PFSK-1 (cell line): ENCODE results near the gene KRTAP4-2.

Experiments
- FOXP2 ChIP-seq: optimal IDR thresholded peaks from 2 replicates; pipeline ENCODE3; 2011; ENCODE audit warnings: borderline replicate concordance, control low read depth, inconsistent platforms; ENCODE audit not compliant: insufficient read depth; ENCODE audit errors: extremely low read length, extremely low read depth
- POLR2AphosphoS5 ChIP-seq: IDR thresholded peaks from 2 replicates; pipeline ENCODE4 v1.6.1; 2012; ENCODE audit warnings: low read depth, mild to moderate bottlenecking, control low read depth, low read length, moderate library complexity
- SIN3A ChIP-seq: IDR thresholded peaks from 2 replicates; pipeline ENCODE4 v1.6.1; 2012; ENCODE audit warnings: mild to moderate bottlenecking, low read length, moderate library complexity, borderline replicate concordance; ENCODE audit not compliant: insufficient read depth
- TAF1 ChIP-seq: IDR thresholded peaks from 2 replicates; pipeline ENCODE4 v1.6.1; 2012; ENCODE audit warnings: low read length, control low read depth, borderline replicate concordance; ENCODE audit not compliant: insufficient read depth
- TF ChIP-seq, protein P1 (sequence below), 2 experiments: IDR thresholded peaks; 2 replicates each; pipeline versions ENCODE4 v1.6.1 to v1.8.0; 2011 to 2012; ENCODE audit warnings: low read depth in 2 of 2, low read length in 2 of 2, control low read depth in 1 of 2, inconsistent platforms in 1 of 2, mild to moderate bottlenecking in 1 of 2, moderate library complexity in 1 of 2; ENCODE audit not compliant: insufficient read depth in 1 of 2

Gene KRTAP4-2

DNA sequence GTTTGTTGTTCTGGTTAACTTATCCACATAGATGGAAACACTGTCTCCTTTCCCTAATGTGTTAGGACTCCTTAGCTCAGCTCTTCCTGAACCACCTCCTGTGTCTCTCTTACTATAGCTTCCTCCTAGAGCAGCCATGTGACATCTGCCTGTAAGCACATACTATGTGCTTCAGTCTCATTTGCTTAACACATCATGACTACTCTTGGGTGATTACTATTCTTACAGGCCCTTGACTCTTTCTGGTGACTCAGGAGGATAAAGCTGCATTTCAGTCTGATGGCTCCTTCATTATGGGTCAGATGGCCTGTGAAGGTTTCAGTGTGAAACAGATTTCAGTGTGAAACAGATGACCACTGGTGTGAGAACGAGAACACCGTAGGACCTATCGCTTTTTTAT, 320 bp upstream of the KRTAP4-2 start:
- TF ChIP-seq TAF1 (no peak), POLR2AphosphoS5 (no peak), SIN3A (no peak), FOXP2 (no peak)
- TF ChIP-seq, protein P1, sequence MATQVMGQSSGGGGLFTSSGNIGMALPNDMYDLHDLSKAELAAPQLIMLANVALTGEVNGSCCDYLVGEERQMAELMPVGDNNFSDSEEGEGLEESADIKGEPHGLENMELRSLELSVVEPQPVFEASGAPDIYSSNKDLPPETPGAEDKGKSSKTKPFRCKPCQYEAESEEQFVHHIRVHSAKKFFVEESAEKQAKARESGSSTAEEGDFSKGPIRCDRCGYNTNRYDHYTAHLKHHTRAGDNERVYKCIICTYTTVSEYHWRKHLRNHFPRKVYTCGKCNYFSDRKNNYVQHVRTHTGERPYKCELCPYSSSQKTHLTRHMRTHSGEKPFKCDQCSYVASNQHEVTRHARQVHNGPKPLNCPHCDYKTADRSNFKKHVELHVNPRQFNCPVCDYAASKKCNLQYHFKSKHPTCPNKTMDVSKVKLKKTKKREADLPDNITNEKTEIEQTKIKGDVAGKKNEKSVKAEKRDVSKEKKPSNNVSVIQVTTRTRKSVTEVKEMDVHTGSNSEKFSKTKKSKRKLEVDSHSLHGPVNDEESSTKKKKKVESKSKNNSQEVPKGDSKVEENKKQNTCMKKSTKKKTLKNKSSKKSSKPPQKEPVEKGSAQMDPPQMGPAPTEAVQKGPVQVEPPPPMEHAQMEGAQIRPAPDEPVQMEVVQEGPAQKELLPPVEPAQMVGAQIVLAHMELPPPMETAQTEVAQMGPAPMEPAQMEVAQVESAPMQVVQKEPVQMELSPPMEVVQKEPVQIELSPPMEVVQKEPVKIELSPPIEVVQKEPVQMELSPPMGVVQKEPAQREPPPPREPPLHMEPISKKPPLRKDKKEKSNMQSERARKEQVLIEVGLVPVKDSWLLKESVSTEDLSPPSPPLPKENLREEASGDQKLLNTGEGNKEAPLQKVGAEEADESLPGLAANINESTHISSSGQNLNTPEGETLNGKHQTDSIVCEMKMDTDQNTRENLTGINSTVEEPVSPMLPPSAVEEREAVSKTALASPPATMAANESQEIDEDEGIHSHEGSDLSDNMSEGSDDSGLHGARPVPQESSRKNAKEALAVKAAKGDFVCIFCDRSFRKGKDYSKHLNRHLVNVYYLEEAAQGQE (IDR thresholded peaks at IDR 0.05; ENCODE audit: insufficient read depth in 1 of 2, low read depth in 2 of 2, low read length in 2 of 2) = no peak

DNA sequence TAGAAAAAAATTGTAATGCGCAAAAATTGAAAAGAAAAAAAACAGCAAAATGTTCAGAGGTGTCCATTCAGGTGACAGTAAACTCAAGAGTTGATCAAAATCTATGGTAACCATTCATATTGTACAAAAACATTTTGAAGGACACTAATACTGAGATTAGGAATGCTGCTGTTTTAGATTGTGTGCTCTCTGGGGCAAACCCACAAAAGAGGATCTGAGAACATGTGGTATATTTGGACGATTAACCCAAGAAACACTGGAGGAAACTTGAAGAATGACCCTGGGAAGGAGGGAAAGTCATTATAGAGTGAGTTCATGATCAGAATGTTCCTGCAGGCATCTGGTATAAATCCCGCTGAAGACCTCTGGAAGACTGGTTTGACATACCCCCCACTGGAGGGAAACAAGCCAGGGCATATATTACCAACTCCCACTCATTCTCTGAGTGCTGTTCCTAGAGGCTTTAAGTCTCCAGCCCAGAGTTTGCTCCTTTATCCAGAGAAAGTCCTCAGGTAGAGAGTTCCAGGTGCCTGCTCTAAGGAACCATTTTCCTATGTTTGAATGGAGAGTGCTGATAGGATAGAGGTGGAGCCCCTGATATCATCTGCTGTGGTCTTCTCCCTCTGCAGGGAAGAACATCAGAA, 1.2 kb downstream of the KRTAP4-2 start:
- TF ChIP-seq, protein P1 (IDR thresholded peaks at IDR 0.05; ENCODE audit: insufficient read depth in 1 of 2, low read depth in 2 of 2, low read length in 2 of 2) = no peak
- TF ChIP-seq SIN3A (no peak), TAF1 (no peak), POLR2AphosphoS5 (no peak)

DNA sequence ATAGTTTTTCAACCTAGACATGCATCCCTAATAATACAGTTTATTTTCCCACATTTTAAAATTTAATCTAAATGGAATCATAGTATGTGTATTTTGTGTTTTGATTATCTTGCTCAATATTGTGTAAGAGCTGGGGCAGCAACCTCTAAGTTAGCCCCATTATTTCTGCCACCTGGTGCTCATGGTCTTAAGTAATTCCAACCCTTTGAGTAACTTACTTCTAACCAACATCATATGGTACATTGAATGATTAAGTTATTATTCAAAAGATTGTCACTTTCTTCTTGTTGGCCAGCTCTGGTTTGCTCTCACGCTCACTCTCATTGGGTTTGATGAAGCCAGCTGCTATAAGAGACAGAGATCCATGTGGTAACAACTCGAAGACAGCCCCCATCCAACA, 6.1 kb downstream of the KRTAP4-2 start:
- TF ChIP-seq FOXP2 = no peak
- TF ChIP-seq SIN3A = no peak
- TF ChIP-seq POLR2AphosphoS5 = no peak
- TF ChIP-seq, protein P1 (IDR thresholded peaks at IDR 0.05; ENCODE audit: insufficient read depth in 1 of 2, low read depth in 2 of 2, low read length in 2 of 2) = no peak

DNA sequence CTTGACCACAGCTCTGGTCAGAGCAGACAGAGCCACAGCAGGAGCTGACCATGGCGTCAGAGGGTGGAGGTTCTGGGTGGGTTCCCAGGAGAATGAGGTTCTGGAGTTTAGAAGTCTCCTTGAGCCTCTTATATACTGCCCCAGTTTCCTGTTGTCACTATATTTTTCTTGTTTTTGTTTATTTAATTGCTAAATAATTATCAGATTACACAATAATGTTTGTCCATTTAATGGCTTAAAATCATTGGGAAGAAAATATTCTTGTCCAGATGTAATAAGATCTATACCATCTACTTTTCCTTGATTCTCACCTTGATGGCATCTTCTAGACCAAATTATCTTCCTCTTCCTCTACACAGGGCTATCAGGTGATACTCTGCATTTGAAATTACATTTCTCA, 9.9 kb downstream of the KRTAP4-2 start, which contains the start of gene KRTAP4-3:
Gene KRTAP4-3 (minus strand): TSS at position 101 of the 400 bp plus-strand sequence. CDS start 49 bp downstream, at position 52.
- TF ChIP-seq FOXP2 (no peak), POLR2AphosphoS5 (no peak), TAF1 (no peak), SIN3A (no peak)
- TF ChIP-seq, protein P1 (IDR thresholded peaks at IDR 0.05; ENCODE audit: insufficient read depth in 1 of 2, low read depth in 2 of 2, low read length in 2 of 2) = no peak
